ENCODE measurements around the gene TBC1D9B.

TBC1D9B gene

GRCh38 chr5:179865491-179866240 lies 42.0 kb downstream of the TBC1D9B start:
- H3K27me3 Mint-ChIP-seq (ENCODE audit: low read depth) = no peaks in the 10 kb centered on the region
- peaks cover 3% of the 10 kb centered on the region for H3K4me1 Mint-ChIP-seq
- no peak overlapping the region for H3K4me3 Mint-ChIP-seq
- H3K36me3 Mint-ChIP-seq (ENCODE audit: low read depth) = peaks cover 34% of the 10 kb centered on the region
- H3K27ac Mint-ChIP-seq = no peak overlapping the region
- no peak for TF ChIP-seq CTCF (IDR thresholded peaks at IDR 0.05; ENCODE audit: unreplicated experiment in 3 of 3)
- no peaks in the 10 kb centered on the region for H3K9me3 Mint-ChIP-seq

GRCh38 chr5:179864686-179865085 lies 43.0 kb downstream of the TBC1D9B start:
- H3K9me3 Mint-ChIP-seq = no peaks in the 10 kb centered on the region
- no peaks in the 10 kb centered on the region for H3K27me3 Mint-ChIP-seq (ENCODE audit: low read depth)
- peaks cover 10% of the 10 kb centered on the region for H3K4me1 Mint-ChIP-seq
- H3K36me3 Mint-ChIP-seq (ENCODE audit: low read depth) = peaks cover 32% of the 10 kb centered on the region
- H3K27ac Mint-ChIP-seq = no peak overlapping the region
- H3K4me3 Mint-ChIP-seq = no peak overlapping the region
- TF ChIP-seq CTCF (IDR thresholded peaks at IDR 0.05; ENCODE audit: unreplicated experiment in 3 of 3) = no peak

GRCh38 chr5:179863449-179864085 lies 44.1 kb downstream of the TBC1D9B start:
- H3K27ac Mint-ChIP-seq = no peak overlapping the region
- H3K27me3 Mint-ChIP-seq (ENCODE audit: low read depth) = no peaks in the 10 kb centered on the region
- peaks cover 15% of the 10 kb centered on the region for H3K4me1 Mint-ChIP-seq
- peaks cover 32% of the 10 kb centered on the region for H3K36me3 Mint-ChIP-seq (ENCODE audit: low read depth)
- no peaks in the 10 kb centered on the region for H3K9me3 Mint-ChIP-seq
- H3K4me3 Mint-ChIP-seq = no peak overlapping the region
- TF ChIP-seq CTCF (IDR thresholded peaks at IDR 0.05; ENCODE audit: unreplicated experiment in 3 of 3) = no peak

GRCh38 chr5:179862891-179863290 lies 44.8 kb downstream of the TBC1D9B start:
- Mint-ChIP-seq H3K36me3 (ENCODE audit: low read depth) (peaks cover 28% of the 10 kb centered on the region), H3K27me3 (ENCODE audit: low read depth) (no peaks in the 10 kb centered on the region), H3K9me3 (no peaks in the 10 kb centered on the region), H3K4me3 (no peak overlapping the region), H3K4me1 (peaks cover 19% of the 10 kb centered on the region), H3K27ac (no peak overlapping the region)
- TF ChIP-seq CTCF (IDR thresholded peaks at IDR 0.05; ENCODE audit: unreplicated experiment in 3 of 3) = no peak

GRCh38 chr5:179862296-179862695 lies 45.4 kb downstream of the TBC1D9B start:
- H3K27ac Mint-ChIP-seq = no peak overlapping the region
- H3K36me3 Mint-ChIP-seq (ENCODE audit: low read depth) = peaks cover 28% of the 10 kb centered on the region
- H3K4me1 Mint-ChIP-seq = peaks cover 24% of the 10 kb centered on the region
- no peaks in the 10 kb centered on the region for H3K27me3 Mint-ChIP-seq (ENCODE audit: low read depth)
- H3K4me3 Mint-ChIP-seq = peak overlapping the region in 1 of 3 experiments; percentile 47
- no peaks in the 10 kb centered on the region for H3K9me3 Mint-ChIP-seq
- no peak for TF ChIP-seq CTCF (IDR thresholded peaks at IDR 0.05; ENCODE audit: unreplicated experiment in 3 of 3)
